Central memory CD4-positive, alpha-beta T cell (primary cell): ENCODE measurements around the gene RFX3.
A peak's percentile ranks its signal among the peaks of the same experiment; 100 is the strongest.

Experiments
- DNase-seq: peaks from one replicate; pipeline ENCODE4 v3.0.0; 2022

The RFX3 gene

DNA sequence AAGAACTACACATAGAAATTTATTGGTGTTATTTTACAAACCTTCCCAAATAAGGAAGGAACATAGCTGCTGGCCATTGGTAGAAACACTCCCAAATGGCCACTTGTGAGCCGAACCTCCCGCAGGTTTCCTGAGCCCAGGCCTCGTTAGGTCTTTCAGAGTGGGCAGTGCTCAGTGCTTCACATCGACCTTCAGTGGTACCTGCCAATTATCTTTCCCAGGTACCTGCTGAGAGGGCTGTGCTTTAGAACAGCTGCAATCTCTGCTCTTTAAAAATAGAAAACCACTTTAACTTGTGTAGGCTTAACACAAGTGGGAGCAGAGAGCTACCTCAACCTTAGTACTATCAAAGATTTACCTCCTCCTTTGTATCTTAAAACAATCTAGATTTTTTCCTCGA, 334.1 kb downstream of the RFX3 start:
- no peak for DNase-seq

- no peak for DNase-seq
Observed at GRCh38 chr9:3189113-3189861, 336.5 kb downstream of the RFX3 start.

- DNase-seq = no peak
Observed at GRCh38 chr9:3186751-3187150, 339.1 kb downstream of the RFX3 start.

- peak; percentile 3 for DNase-seq
Observed at GRCh38 chr9:3181049-3181953, 344.5 kb downstream of the RFX3 start.

- no peak for DNase-seq
Observed at GRCh38 chr9:3180696-3181048, 345.1 kb downstream of the RFX3 start.

DNA sequence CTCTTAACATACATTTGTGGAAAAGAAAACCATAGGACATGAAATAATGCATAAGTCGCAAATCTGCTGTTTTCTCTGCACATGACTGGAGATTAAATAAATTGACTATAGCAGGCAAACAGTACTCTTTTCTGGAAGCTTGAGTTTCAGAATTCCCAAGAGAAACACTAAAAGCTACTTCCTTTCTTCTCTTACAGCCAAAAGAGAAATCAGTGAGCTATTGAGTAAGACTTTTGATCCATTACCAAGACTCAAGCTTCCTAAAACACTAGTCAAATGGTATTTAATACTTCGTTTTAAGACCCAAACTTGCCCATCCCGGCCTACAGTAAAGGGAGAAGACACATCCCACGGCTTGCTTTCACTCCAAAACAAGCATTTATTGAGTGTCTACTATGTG, 346.1 kb downstream of the RFX3 start:
- no peak for DNase-seq

- no peak for DNase-seq
Observed at GRCh38 chr9:3177936-3178335, 347.9 kb downstream of the RFX3 start.

DNA sequence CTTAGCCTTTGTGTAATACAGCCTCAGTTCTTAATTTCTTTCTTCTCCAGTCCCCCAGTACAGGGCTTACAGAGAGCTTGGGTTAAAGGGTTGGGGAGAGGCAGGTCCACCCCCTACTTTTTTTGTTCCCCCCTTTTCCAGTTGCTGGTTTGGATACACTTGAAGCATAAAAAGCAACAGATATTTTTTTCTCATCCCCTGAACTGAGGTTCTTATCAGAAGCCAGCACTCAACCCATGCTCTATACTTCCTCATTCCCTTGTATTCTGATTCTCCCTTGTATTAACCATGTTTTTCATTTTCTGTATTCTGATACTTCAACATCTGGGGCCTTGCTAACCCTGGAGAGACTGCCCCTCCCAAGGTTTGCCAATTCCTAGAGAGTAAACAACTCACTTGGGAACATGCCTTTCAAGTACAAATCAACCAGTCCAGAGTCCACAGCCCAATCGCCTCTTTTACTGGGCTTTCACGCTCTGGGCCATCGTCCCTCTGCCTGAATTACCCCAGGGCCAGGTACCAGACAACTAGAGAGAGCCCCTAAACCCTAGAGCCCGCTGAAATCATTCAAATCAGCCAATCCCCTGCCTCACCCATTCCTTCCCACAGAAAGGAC, 348.5 kb downstream of the RFX3 start:
- no peak for DNase-seq

DNA sequence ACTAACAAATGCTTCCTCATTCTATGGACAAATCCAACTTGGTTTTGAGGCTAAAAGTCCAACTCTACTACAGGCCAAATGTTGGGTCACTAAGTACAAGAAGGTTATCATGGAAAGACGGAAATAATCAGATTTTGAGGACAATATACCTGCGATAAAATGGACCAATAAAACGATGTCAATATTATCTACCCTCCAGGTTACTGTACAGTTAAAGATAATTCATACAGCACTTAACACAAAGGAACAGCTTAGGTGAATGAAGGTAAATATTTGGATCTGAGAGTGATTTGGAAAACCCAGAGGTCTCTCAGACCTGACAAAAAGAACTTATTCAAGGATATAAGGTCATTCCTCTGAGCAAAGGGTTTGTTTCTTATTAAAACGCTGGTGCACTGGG, 352.4 kb downstream of the RFX3 start:
- no peak for DNase-seq

DNA sequence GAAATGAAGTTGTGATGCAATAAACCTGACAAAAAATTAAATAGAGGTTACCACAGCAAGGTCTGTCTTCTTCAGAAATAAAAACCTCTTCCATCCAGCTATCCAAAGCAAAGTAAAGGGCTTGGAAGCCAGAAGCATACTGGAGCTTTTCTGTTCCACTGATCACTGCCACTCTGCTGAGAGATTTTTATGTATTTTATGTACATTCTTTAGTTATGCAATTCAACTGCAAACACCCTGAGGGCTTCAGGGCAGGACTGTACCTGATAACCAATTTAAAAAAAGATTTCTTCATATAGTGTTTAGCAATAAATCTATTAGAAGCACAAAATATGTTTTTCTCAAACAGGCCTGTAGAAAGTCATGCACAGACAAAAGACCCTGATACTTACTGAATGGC, 355.0 kb downstream of the RFX3 start:
- no peak for DNase-seq
